ENCODE measurements around the gene LRRC58.

- TF ChIP-seq CTCF (IDR thresholded peaks at IDR 0.05) (no peak), POLR2A (IDR thresholded peaks at IDR 0.05) (no peak)
These were observed 7.4 kb downstream of the LRRC58 start for GRCh38 chr3:120341658-120342346.
